ENCODE results near the gene FLAD1. TPM values are rescaled to one million over a fixed set of nuclear protein-coding genes. Genes with fewer than 3 reads are reported as not detected.
A peak's percentile ranks its signal among the peaks of the same experiment; 100 is the strongest.

Gene FLAD1
- total RNA-seq, 1 experiment from 2014 or later = 53.5 TPM

DNA sequence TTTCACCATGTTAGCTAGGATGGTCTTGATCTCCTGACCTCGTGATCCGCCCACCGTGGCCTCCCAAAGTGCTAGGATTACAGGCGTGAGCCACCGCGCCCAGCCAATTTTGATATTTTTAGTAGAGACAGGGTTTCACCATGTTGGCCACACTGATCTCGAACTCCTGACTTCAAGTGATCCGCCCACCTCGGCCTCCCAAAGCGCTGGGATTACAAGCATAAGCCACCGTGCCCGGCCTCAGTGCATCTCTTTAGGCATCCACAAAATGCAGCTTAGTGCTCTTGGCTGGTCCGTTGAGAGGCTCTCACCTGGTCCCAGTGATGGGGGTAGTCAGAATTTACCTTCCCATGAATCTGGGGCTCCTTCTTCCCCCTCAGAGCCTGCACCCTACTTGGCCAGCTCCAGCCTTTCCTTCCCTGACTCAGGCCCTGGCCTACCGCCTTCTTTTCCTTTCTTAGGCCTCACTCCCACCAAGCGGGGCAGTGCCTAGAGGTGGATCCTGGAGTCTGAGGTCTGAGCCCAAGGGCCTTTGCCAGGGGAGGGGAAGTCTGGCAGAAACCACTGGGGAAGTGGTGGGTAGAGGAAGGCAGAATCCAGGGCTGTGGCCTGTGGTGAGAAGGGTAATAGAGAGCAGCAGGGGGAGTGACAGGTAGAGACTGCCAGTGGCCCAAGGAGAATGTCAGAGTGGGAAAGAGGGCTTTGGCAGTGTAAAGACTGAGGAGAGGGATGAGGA lies 14.0 kb downstream of the FLAD1 start:
- in situ Hi-C loops (cut with HindIII; ENCODE audit: low pct_unique_long_range_greater_than_20kb, low sequenced_read_pairs) = no loop called here

DNA sequence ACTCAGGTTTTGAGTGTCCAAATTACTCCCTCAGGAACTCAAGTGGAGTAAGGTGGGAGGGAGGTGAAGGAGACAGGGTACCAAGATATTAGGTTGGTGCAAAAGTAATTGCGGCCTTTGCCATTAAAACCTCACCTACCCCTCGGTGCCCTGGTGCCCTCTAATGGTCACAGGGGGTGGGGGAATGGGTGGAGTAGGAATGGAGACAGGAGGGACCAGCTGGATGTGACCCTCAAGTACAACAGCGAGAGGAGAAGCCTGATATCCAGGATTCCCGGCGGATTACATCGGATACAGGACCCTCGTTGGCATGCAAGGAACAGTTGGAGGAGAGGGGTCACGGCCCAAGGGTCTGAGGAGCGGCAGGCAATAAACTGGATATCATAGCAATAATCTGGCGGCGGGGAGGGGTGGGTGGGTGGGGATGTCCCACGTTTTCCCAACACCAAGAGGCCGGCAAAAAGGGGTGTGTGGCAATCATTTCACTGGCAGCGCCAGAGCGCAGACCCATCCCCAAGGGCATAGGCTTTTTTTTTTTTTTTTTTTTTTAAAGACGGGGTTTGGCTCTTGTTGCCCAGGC lies 15.1 kb downstream of the FLAD1 start:
- in situ Hi-C loops (cut with HindIII; ENCODE audit: low pct_unique_long_range_greater_than_20kb, low sequenced_read_pairs) = no loop called here
- peak; percentile 43 for DNase-seq (ENCODE audit: low read depth, low spot score)

More for the DNA sequence above, 14.0 kb downstream of the FLAD1 start:
- DNase-seq (ENCODE audit: low read depth, low spot score) = no peak

DNA sequence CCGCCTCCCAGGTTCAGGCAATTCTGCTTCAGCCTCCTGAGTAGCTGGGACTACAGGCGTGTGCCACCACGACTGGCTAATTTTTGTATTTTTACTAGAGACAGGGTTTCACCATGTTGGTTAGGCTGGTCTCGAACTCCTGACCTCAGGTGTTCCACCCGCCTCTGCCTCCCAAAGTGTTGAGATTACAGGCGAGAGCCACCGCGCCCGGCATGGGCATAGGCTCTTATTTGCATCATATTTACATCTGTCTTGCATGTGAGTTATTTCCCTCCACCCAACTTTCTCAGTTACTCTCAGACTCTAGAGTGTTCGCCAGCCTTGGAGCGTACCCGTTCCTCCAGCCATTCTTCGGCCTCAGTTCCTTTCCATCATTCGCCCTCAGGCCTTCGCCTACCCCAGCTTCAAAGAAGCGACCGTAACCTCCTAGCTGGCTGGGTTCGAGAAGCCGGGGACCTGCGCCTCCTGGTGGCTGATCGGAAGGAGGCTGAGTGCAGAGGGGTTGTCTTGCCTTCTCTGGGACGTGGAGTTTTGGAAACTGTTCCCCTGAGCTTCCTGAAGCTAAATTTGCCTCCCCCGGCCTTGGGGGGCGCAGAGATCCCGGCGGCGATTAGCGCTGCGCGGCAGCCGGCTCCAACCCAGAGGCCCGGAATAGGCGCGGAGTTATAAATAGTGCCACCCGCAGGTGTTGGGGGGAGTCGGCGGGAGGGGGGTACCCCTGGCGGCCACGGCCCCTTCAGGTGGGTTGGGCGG lies 15.8 kb downstream of the FLAD1 start:
- peak; percentile 92 for DNase-seq (ENCODE audit: low read depth, low spot score)
- in situ Hi-C loops (cut with HindIII; ENCODE audit: low pct_unique_long_range_greater_than_20kb, low sequenced_read_pairs) = no loop called here

DNA sequence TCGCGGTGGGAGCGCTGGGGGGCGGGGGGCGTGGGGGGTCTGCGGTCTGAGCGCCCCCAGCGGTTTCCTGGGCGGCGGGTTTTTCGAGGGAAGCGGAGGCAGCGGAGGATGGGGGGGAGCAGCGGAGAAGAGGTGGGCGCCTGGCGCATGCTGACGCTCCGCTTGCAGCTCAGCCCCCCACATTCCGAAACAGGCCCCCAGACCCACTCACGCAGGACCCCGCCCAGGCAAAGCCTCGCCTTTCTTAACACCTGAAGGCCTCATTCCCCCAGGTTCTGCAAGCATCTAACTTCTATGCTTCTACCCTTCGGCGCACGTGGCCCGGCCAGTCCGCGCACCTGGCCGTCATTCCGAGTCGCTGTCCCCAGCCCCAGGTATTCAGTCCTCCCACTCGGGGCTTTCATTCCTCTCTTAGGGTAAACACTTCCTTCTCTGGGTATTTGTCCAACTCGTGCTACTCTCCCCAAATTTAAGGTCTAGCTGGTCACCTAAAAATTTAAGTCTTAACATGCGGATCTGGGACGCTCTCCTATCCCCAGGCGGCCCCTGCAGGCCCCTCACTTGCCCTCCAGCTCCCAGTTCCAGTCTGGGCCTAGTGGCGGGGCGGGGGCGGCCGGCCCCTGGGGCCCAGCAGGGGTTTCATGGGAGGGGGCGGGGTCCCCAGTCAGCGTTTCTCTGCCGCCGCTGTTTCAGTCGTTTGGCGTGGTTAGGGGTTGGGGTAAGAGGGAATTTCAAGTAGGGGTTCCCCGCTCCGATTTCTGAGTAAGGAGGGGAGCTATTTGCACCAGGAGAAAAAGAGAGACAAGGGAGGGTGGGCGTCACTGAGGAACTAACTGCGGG lies 16.6 kb downstream of the FLAD1 start:
- in situ Hi-C loops (cut with HindIII; ENCODE audit: low pct_unique_long_range_greater_than_20kb, low sequenced_read_pairs) = no loop called here
- no peak for DNase-seq (ENCODE audit: low read depth, low spot score)

DNA sequence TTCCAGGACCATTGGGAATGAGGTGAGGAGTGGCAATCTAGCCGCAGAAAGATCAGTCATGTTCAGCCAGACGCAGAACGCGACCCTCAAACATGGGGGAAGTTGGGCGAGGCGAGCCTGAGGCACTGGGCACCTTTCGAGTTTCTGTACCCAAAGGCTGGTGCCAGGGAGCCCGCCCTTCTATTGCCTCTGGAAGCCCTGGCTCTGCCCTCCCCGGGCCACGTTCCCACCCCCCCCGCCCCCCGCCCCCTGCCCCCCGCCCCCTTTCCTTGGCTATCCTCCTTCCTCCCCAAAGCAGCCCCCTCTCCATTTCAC lies 17.2 kb downstream of the FLAD1 start:
- no peak for DNase-seq (ENCODE audit: low read depth, low spot score)
- in situ Hi-C loops (cut with HindIII; ENCODE audit: low pct_unique_long_range_greater_than_20kb, low sequenced_read_pairs) = no loop called here

DNA sequence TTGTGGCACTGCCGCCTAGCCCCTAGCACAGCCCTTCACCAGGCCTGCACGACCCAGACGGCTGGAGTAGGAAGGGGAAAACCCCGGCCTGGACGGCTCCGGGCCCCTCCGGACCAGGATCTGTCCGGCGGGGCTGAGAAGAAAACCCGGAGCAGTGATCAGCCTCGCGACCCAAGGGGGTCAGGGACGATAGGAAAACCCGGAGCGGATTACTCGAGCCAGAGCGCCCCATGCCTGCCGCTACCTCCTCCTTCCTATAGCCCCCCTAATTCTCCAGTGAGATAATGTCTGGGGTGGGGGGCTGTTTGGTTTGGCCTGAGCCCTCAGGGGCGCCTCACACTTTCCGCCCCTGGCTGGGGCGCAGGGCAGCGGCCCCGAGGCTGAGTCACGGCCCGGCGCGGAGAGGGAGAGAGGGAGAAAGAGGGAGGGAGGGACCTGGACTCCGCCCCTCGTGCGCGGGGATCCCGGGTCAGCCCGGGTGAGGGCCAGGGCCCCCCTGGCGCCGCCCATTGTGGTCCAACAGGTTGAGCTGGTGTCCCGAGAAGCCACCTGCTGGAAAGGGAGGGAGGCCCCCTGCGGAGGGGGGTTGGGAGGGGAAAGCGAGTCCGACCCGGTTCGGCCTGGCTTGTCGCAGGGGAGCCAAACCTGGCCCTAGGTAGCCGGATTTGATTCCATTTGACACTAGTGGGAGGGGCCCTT lies 17.7 kb downstream of the FLAD1 start:
- peak; percentile 92 for DNase-seq (ENCODE audit: low read depth, low spot score)
- in situ Hi-C loops (cut with HindIII; ENCODE audit: low pct_unique_long_range_greater_than_20kb, low sequenced_read_pairs) = no loop called here

DNA sequence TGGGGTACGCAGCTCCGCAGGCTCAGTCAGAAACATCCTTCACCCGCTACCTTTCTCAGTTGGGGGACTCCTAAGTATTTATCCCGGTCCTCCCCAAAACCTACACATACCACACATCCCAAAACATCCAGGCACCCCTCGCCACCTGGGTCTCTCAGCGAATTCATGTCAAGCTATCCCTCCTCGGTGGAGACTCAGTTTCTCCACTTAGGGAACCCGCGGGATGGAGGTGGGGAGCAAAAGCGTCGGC lies 18.2 kb downstream of the FLAD1 start:
- in situ Hi-C loops (cut with HindIII; ENCODE audit: low pct_unique_long_range_greater_than_20kb, low sequenced_read_pairs) = no loop called here
- no peak for DNase-seq (ENCODE audit: low read depth, low spot score)

DNA sequence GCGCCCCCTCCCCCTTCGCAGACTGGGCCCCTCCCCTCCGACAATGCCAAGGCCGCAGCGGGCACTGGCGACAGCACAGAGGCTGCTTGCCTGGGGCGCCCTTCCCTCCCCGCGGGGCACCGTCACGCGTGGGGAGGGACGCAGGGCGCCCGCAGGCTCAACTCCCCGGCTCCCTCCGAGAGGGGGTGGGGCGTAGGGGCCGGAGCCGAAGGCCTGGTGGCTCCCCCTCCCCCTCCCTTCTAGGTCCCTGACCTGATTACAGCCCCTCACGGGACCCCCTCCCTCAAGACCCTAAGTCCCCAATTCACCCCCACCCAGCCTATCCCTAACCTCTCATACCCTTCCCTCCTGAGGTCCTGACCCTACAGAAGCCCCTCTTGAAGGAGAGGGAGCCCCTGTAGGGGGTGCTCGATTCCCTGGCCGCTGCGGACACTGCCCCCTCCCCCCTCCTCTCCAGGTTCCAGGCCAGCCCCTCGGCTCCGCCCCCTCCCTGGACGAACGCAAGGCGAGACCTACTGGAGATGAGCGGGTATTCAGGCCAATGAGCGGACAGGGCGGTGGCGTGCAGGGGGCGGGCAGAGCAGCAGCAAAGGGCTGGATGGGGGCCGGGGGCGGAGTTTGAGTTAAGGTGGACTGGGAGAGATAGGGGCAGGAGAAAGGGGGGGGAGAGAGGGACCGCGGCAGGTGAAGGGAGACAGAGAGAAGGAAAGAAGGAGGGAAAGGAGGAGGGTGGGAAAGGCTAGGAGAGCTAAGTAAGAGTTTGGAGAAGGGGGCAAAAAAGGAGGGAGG lies 18.7 kb downstream of the FLAD1 start:
- peak; percentile 100 for DNase-seq (ENCODE audit: low read depth, low spot score)
- in situ Hi-C loops (cut with HindIII; ENCODE audit: low pct_unique_long_range_greater_than_20kb, low sequenced_read_pairs) = no loop called here

DNA sequence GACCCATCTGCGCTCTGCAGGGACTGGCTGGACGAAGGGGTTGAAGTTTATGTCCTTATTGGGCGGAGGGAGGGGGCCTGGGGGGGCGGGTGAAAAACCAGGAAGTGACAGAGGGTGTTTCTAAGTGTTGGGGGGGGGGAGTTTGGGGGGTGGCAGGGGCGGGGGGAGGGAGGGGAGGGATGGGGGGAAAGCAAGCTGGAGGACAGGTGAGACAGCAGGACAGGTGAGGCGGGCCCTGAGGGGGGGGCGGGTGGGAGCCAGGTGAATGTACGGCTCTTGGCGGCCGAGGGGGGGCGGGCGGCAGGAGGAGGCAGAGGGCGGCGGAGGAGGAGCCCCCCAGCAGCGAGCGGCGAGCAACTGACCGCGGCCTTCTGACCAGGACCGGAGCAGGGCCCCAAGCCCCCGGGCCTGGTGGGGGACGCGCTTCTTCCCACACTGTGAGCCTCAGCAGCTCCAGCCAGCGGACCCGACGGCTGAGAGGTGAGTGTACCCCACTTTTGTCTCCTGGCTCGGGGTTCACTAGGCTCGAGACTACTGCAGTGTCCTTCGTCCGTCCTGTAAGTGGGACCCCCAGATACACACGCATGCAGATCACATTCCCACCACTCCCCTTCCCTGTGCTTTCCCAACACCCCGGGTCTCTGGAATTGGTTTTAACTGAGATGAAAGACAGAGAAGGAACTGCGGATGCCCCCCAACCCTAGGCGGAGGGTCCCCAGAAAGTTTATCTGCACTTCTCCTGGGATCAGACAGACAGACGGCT lies 19.5 kb downstream of the FLAD1 start, which contains the start of gene ZBTB7B:
TSS of gene ZBTB7B (plus strand) at position 339 of the 763 bp plus-strand sequence. CDS start 11,859 bp downstream, outside the sequence.
- DNase-seq (ENCODE audit: low read depth, low spot score) = no peak
- in situ Hi-C loops (cut with HindIII; ENCODE audit: low pct_unique_long_range_greater_than_20kb, low sequenced_read_pairs) = no loop called here

DNA sequence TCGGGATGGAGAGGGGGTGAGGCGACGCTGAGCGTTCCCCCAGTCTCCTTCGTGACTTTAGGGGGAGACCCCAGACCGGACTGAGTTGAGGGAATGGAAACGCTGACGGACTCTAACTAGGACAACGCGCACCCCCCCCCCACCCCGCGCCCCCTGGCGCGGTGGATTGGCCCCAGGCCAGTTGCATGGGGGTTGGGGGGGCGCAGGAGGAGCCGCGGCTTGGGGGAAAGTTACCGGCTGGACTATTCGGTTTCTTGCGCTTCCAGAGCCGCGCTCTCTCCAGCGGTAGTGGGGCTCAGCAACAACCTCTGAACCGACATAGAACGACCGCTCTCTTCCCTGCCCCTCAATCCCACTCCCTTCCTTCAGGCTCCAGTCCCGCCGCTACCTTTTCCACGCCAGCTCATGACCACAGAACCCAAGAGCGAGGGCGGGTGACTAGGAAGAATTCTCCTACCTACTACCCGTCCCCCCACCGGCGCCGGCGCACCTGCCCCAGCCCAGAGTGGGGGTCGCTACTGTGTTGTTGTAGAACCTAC lies 20.2 kb downstream of the FLAD1 start:
- in situ Hi-C loops (cut with HindIII; ENCODE audit: low pct_unique_long_range_greater_than_20kb, low sequenced_read_pairs) = no loop called here
- DNase-seq (ENCODE audit: low read depth, low spot score) = no peak

DNA sequence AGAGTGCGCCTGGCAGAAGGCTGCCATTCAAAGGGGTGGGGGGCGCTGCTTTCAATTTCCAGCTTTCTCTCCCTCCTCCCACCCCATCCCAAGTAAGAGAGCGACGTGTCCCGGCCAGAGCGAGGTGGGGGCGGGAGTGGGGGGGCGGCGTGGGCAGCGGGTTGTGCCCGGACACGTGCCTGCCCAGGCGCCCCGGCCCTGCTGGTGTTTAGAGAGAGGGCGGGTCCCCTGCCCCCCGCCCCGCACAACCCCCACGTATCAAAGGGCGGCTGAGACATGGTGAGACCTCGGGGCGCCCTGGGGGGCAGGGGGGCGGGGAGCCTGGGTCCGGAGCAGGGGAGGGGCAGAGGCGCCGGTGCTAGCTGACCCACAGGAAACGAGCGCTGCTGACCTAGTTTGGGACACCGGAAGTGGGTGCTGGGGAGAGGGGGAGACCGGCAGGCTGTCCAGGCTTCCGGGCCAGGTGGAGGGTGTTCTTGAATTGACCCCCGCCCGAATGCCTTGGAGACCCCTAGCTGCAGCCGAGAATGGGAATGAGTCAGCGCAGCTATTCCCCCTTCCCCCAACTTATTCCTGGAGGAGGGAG lies 20.7 kb downstream of the FLAD1 start:
- in situ Hi-C loops (cut with HindIII; ENCODE audit: low pct_unique_long_range_greater_than_20kb, low sequenced_read_pairs) = no loop called here
- DNase-seq (ENCODE audit: low read depth, low spot score) = peak; percentile 57

DNA sequence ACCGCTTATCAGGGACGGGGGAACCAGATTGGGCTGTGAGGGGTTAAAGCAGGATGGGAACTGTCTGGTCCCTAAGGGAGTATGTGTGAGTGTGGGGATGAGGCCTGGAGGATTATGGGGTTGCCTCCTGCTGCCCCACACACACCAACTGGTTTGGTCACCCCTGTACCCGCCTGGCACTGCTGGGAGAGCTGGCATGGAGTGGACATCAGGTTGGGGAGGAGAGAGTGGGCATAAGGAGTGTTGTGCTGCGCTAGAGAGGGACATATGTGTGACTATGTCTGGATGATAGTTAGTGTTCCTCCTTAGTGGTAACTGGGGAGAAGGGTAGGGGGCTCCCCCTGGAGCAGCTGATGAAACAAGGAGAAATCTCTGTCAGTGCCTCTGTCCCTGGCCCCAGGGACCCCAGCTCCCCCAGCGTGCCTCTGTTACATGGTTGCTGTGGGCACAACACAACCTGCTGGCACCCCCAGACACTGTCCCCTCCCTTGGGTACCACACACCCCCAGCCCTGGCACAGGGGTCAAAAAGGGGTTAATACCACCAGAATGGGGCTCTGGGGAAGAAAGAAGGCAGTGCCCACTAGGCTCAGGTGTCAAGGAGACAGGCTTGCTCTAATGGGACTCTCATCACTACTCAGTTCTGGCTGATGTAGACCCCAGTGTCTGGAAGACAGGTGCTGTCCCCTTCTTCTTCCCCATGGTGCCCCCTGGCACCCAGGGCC lies 21.4 kb downstream of the FLAD1 start:
- in situ Hi-C loops (cut with HindIII; ENCODE audit: low pct_unique_long_range_greater_than_20kb, low sequenced_read_pairs) = no loop called here
- no peak for DNase-seq (ENCODE audit: low read depth, low spot score)

DNA sequence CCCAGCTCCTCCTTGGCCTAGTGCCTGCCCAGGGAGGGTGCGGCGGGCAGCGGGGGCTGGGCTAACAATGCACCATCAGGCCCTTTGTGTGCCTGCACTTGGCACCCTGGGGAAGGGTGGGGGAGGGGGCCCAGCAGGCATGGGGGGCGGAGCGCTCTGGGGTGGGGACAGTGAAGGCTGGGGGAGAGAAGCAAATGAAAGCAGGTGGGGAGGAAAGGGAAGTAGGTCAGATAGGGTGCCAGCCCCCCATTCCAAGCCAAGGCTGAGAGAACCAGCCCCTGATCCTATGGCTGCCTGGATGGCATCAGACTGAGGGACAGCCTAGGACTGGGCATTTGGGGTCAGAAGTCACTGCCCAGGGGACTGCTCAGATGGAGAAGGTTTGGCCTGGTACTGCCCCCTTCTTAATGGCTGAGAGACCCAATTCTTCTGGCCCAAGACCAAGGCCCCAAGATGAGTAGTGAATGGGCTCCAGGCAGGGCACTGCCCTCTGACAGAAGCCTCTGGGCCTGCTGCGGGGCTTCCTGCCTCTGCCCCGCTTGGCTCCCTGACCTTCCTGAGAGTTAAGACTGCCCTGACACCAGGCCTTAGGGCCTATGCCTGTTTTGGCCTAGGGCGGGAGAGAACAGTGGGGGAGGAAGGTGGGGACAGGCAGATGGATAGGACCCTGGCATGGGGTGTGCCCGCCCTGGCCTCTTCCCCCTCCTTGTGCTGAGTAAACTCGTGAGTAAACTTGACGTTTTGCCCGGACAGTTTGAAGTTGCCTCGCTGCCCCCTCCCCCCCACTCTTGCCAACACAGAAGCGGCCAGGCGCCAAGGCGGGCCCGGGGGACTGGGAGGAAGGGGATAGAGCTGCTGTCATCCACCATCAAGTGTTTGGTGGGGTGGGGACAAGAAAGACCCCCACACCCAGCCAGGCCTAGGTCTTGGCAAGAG lies 22.2 kb downstream of the FLAD1 start:
- in situ Hi-C loops (cut with HindIII; ENCODE audit: low pct_unique_long_range_greater_than_20kb, low sequenced_read_pairs) = no loop called here
- DNase-seq (ENCODE audit: low read depth, low spot score) = no peak

DNA sequence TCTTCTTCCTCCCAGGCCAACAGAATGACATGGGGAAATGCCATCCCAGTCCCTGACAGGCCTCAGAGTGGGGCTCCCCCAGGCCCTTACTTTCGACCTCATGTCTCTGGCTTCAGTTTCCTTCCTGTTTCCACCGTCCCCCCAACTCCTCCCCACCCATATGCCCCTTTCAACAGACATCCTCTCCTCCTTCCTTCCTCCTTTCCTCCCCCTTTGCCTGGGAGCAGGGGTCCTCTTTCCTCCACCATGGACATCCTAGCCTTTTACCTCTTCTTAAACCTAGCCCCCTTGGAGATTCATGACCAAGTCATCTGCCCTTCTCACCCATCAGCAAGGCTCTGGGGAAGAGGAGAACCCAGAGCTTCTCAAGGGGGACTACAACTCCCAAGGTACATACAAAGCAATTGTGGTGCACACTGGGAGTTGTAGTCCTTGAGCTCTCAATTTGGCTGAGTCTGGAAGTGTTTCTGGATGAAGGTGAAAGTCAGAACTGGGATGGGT lies 23.5 kb downstream of the FLAD1 start:
- in situ Hi-C loops (cut with HindIII; ENCODE audit: low pct_unique_long_range_greater_than_20kb, low sequenced_read_pairs) = no loop called here
- peak; percentile 70 for DNase-seq (ENCODE audit: low read depth, low spot score)

Data from SK-MEL-5 (cell line).